Measurements from ENCODE around the gene PVALEF. TPM values are rescaled to one million over a fixed set of nuclear protein-coding genes. Genes with fewer than 3 reads are reported as not detected.

PVALEF gene
- total and polyA plus RNA-seq, 2 of the 8 experiments (the other 6 are each of a cell fraction or from before 2014, with no cell fraction given), result 0.03 TPM; not detected in 1

DNA sequence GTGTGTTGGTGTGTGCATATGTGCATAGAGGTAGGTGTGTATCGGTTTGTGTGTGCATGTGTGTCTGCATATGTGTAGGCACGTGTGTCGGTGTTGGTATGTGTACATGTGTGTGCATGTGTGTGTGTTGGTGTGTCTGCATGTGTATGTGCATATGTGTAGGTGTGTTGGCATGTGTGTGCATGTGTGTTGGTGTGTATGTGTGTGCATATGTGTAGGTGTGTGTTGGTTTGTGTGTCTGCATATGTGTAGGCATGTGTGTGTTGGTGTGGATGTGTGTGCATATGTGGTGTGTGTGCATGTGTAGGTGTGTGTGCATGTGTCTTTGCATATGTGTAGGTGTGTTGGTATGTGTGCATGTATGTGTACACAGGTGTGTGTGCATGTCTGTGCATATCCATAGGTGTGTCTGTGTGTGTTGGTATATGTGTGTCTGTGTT is 4.6 kb downstream of the PVALEF start:
- peak overlapping the region; percentile 99 for H3K23ac ChIP-seq (ENCODE audit: insufficient read length)
- no peak overlapping the region for H3K18ac ChIP-seq (ENCODE audit: extremely low read depth, low read length)
- no peak overlapping the region for H4K8ac ChIP-seq (ENCODE audit: extremely low read depth, insufficient read depth, low read length)
- H3K4me2 ChIP-seq (ENCODE audit: insufficient read depth in 1 of 2, low read depth in 2 of 2, low read length in 2 of 2), result no peak overlapping the region; a peak in 1 of 4 replicates
- H3K4me3 ChIP-seq (ENCODE audit: extremely low read depth in 1 of 4, insufficient read depth in 2 of 4, low read depth in 3 of 4, low read length in 4 of 4), result no peak overlapping the region
- ChIA-PET POLR2A (ENCODE audit: partially characterized antibody) (no interaction called here), CTCF (ENCODE audit: partially characterized antibody) (no interaction called here)
- H3K79me1 ChIP-seq (ENCODE audit: low read depth, low read length), result no peaks in the 10 kb centered on the region; the same call in 1 of the 2 replicates
- H3K4me1 ChIP-seq (replicated peaks in 1 of 4; ENCODE audit: control insufficient read depth in 3 of 4, insufficient read depth in 4 of 4, low read length in 3 of 4), result peaks cover 0 to 7% (median 3%) of the 10 kb centered on the region in 4 experiments; a peak in 4 of 7 replicates
- no peak for DNase-seq (ENCODE audit: low read depth in 1 of 2, low spot score in 2 of 2)
- TF ChIP-seq SIN3A (conservative IDR thresholded peaks at IDR 0.05 in 1 of 2, IDR thresholded peaks at IDR 0.05 in 1 of 2; ENCODE audit: low read depth in 1 of 2, low read length in 2 of 2), result no peak
- TF ChIP-seq CTBP2 (IDR thresholded peaks at IDR 0.05; ENCODE audit: borderline replicate concordance, insufficient read depth, insufficient read length, low read length), result no peak
- no peak for TF ChIP-seq EGR1 (IDR thresholded peaks at IDR 0.05; ENCODE audit: borderline replicate concordance, low read depth, low read length)
- no peak for TF ChIP-seq GTF2F1 (IDR thresholded peaks at IDR 0.05; ENCODE audit: borderline replicate concordance, low read depth, low read length)
- no peak for TF ChIP-seq SP2 (IDR thresholded peaks at IDR 0.05; ENCODE audit: low read length)
- no peak for TF ChIP-seq YY1 (IDR thresholded peaks at IDR 0.05; ENCODE audit: low read depth, low read length)
- no peak for TF ChIP-seq RNF2 (IDR thresholded peaks at IDR 0.05; ENCODE audit: borderline replicate concordance, low read depth, low read length, missing control alignments, poor library complexity, severe bottlenecking)
- no peak for TF ChIP-seq ATF2 (IDR thresholded peaks at IDR 0.05; ENCODE audit: low read length)
- H2BK15ac ChIP-seq (ENCODE audit: low read length), result peak overlapping the region; percentile 3; the same call in 1 of the 2 replicates
- H3K36me3 ChIP-seq (ENCODE audit: control insufficient read depth in 2 of 4, insufficient read depth in 4 of 4, low read length in 3 of 4), result no peaks in the 10 kb centered on the region; a peak in 1 of 8 replicates
- peak overlapping the region; percentile 83 for H2BK120ac ChIP-seq (replicated peaks; ENCODE audit: low read depth, low read length)
- H3K9me3 ChIP-seq (ENCODE audit: insufficient read depth in 2 of 2, low read depth in 1 of 2, low read length in 1 of 2), result no peaks in the 10 kb centered on the region
- H2BK12ac ChIP-seq (ENCODE audit: low read depth, low read length), result peak overlapping the region; percentile 2; the same call in 1 of the 2 replicates
- H3K79me2 ChIP-seq (ENCODE audit: control insufficient read depth in 1 of 2, insufficient read depth in 2 of 2, low read length in 2 of 2), result peaks cover 0 to 4% of the 10 kb centered on the region in 2 experiments; a peak in 2 of 4 replicates
- WGBS, 2 experiments (ENCODE audit: extremely low coverage in 1 of 2, insufficient coverage in 1 of 2, insufficient read length in 1 of 2, insufficient replicate concordance in 2 of 2, low coverage in 1 of 2, low lambda C conversion rate in 2 of 2, missing lambda C conversion rate in 1 of 2), result 72% methylated on average over 3 of the region's 3 CpGs; no CpG with 5 or more reads in 1 of the 2 experiments
- peak overlapping the region; percentile 18; the same call in 1 of the 2 replicates for H2BK5ac ChIP-seq (ENCODE audit: low read depth, low read length)
- peaks cover 0 to 8% of the 10 kb centered on the region in 2 experiments for H4K20me1 ChIP-seq (replicated peaks in 1 of 2; ENCODE audit: control insufficient read depth in 1 of 2, insufficient read depth in 2 of 2, low read length in 2 of 2)
- no peak overlapping the region for H2BK20ac ChIP-seq (ENCODE audit: low read length)
- no peak overlapping the region for H3K56ac ChIP-seq (replicated peaks; ENCODE audit: insufficient read length, low read depth, low read length)
- peak overlapping the region; percentile 66 for H3K14ac ChIP-seq (ENCODE audit: insufficient read length)
- H2AK5ac ChIP-seq (ENCODE audit: low read depth, low read length), result peak overlapping the region; percentile 47
- FAIRE-seq, result peak; percentile 55
- H3K27me3 ChIP-seq (replicated peaks in 1 of 4; ENCODE audit: control insufficient read depth in 3 of 4, extremely low read depth in 1 of 4, insufficient read depth in 3 of 4, low read length in 3 of 4), result peaks cover 0 to 7% (median 4%) of the 10 kb centered on the region in 4 experiments; a peak in 5 of 7 replicates
- H3K9ac ChIP-seq (replicated peaks in 1 of 4; ENCODE audit: extremely low read depth in 1 of 4, low read depth in 3 of 4, low read length in 3 of 4), result no peak overlapping the region
- no peak overlapping the region for H2AFZ ChIP-seq (ENCODE audit: low read length)
- peaks cover 11% of the 10 kb centered on the region for H3K23me2 ChIP-seq (ENCODE audit: low read depth, low read length)
- peak overlapping the region; percentile 96 for H4K91ac ChIP-seq (replicated peaks; ENCODE audit: insufficient read length, low read length)
- no peak overlapping the region for H4K5ac ChIP-seq (ENCODE audit: insufficient read length, low read depth, low read length)
- peak overlapping the region; percentile 78 for H3K4ac ChIP-seq (replicated peaks; ENCODE audit: insufficient read length, low read depth, low read length)
- no peak overlapping the region for H3K27ac ChIP-seq (ENCODE audit: low read depth, low read length)
